ENCODE measurements around the gene USP25.

Gene USP25

GRCh38 chr21:15874615-15875014, 144.8 kb downstream of the USP25 start:
- H3K27ac ChIP-seq (ENCODE audit: extremely low read depth, low read depth, low read length): no peak overlapping the region
- no peaks in the 10 kb centered on the region for H3K9me3 ChIP-seq (ENCODE audit: control insufficient read depth, insufficient read depth, low read depth, low read length)
- H3K4me3 ChIP-seq (ENCODE audit: low read depth, low read length): no peak overlapping the region
- no peak for TF ChIP-seq ZNF341 (tag by site-specific recombination; IDR thresholded peaks at IDR 0.05; ENCODE audit: low read depth)
- no peak for TF ChIP-seq HOXD13 (CRISPR knock-in tag; IDR thresholded peaks at IDR 0.05; ENCODE audit: borderline replicate concordance)
- TF ChIP-seq ZNF701 (tag by site-specific recombination; IDR thresholded peaks at IDR 0.05): no peak
- TF ChIP-seq, protein P1, sequence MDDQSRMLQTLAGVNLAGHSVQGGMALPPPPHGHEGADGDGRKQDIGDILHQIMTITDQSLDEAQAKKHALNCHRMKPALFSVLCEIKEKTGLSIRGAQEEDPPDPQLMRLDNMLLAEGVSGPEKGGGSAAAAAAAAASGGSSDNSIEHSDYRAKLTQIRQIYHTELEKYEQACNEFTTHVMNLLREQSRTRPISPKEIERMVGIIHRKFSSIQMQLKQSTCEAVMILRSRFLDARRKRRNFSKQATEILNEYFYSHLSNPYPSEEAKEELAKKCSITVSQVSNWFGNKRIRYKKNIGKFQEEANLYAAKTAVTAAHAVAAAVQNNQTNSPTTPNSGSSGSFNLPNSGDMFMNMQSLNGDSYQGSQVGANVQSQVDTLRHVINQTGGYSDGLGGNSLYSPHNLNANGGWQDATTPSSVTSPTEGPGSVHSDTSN (CRISPR knock-in tag; IDR thresholded peaks at IDR 0.05): no peak
- TF ChIP-seq ZNF664 (tag by site-specific recombination; IDR thresholded peaks at IDR 0.05): no peak
- no peak for TF ChIP-seq ZBTB8A (tag by site-specific recombination; IDR thresholded peaks at IDR 0.05)
- no peak for TF ChIP-seq ZNF112 (tag by site-specific recombination; IDR thresholded peaks at IDR 0.05)
- no peak for TF ChIP-seq ZSCAN16 (tag by site-specific recombination; IDR thresholded peaks at IDR 0.05)
- 0 out of 2 replicates have a peak, but pooled peaks cover 3% of the 10 kb centered on the region for H3K4me1 ChIP-seq (ENCODE audit: control insufficient read depth, insufficient read depth, low read length)
- H3K36me3 ChIP-seq (ENCODE audit: control insufficient read depth in 2 of 2, insufficient read depth in 1 of 2, low read length in 2 of 2): peaks cover 30 to 37% of the 10 kb centered on the region in 2 experiments
- CTCF ChIA-PET: no interaction called here
- POLR2A ChIA-PET: no interaction called here

- Histone ChIP-seq H3K4me1 (ENCODE audit: control insufficient read depth, insufficient read depth, low read length) (0 out of 2 replicates have a peak, but pooled peaks cover 3% of the 10 kb centered on the region), H3K9me3 (ENCODE audit: control insufficient read depth, insufficient read depth, low read depth, low read length) (no peaks in the 10 kb centered on the region), H3K4me3 (ENCODE audit: low read depth, low read length) (no peak overlapping the region), H3K27ac (ENCODE audit: extremely low read depth, low read depth, low read length) (no peak overlapping the region), H3K36me3 (ENCODE audit: control insufficient read depth in 2 of 2, insufficient read depth in 1 of 2, low read length in 2 of 2) (peaks cover 33 to 43% of the 10 kb centered on the region in 2 experiments)
- POLR2A ChIA-PET: no interaction called here
- no peak for TF ChIP-seq SP2 (tag by site-specific recombination; IDR thresholded peaks at IDR 0.05)
- TF ChIP-seq GLIS2 (tag by site-specific recombination; IDR thresholded peaks at IDR 0.05): no peak
- no peak for TF ChIP-seq ZNF610 (tag by site-specific recombination; IDR thresholded peaks at IDR 0.05; ENCODE audit: borderline replicate concordance)
- TF ChIP-seq KLF17 (tag by site-specific recombination; IDR thresholded peaks at IDR 0.05): no peak
- no peak for TF ChIP-seq ZNF654 (tag by site-specific recombination; IDR thresholded peaks at IDR 0.05; ENCODE audit: low read depth)
- no peak for TF ChIP-seq ZBTB7A (tag by site-specific recombination; IDR thresholded peaks at IDR 0.05; ENCODE audit: low read depth)
- no peak for TF ChIP-seq ZNF404 (tag by site-specific recombination; IDR thresholded peaks at IDR 0.05)
- TF ChIP-seq, protein P2, sequence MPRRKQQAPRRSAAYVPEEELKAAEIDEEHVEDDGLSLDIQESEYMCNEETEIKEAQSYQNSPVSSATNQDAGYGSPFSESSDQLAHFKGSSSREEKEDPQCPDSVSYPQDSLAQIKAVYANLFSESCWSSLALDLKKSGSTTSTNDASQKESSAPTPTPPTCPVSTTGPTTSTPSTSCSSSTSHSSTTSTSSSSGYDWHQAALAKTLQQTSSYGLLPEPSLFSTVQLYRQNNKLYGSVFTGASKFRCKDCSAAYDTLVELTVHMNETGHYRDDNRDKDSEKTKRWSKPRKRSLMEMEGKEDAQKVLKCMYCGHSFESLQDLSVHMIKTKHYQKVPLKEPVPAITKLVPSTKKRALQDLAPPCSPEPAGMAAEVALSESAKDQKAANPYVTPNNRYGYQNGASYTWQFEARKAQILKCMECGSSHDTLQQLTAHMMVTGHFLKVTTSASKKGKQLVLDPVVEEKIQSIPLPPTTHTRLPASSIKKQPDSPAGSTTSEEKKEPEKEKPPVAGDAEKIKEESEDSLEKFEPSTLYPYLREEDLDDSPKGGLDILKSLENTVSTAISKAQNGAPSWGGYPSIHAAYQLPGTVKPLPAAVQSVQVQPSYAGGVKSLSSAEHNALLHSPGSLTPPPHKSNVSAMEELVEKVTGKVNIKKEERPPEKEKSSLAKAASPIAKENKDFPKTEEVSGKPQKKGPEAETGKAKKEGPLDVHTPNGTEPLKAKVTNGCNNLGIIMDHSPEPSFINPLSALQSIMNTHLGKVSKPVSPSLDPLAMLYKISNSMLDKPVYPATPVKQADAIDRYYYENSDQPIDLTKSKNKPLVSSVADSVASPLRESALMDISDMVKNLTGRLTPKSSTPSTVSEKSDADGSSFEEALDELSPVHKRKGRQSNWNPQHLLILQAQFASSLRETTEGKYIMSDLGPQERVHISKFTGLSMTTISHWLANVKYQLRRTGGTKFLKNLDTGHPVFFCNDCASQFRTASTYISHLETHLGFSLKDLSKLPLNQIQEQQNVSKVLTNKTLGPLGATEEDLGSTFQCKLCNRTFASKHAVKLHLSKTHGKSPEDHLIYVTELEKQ (tag by site-specific recombination; IDR thresholded peaks at IDR 0.05; ENCODE audit: borderline replicate concordance): no peak
- TF ChIP-seq ZNF549 (tag by site-specific recombination; IDR thresholded peaks at IDR 0.05): no peak
- no peak for TF ChIP-seq ZNF121 (tag by site-specific recombination; IDR thresholded peaks at IDR 0.05)
- no peak for TF ChIP-seq ZNF211 (tag by site-specific recombination; IDR thresholded peaks at IDR 0.05; ENCODE audit: low read depth)
- no peak for TF ChIP-seq ZNF521 (tag by site-specific recombination; IDR thresholded peaks at IDR 0.05)
- no peak for TF ChIP-seq ZSCAN30 (tag by site-specific recombination; IDR thresholded peaks at IDR 0.05)
- no peak for TF ChIP-seq ZEB2 (tag by site-specific recombination; IDR thresholded peaks at IDR 0.05)
- CTCF ChIA-PET: no interaction called here
Observed at GRCh38 chr21:15875286-15875685, 145.5 kb downstream of the USP25 start.

All from HEK293 (cell line).